ENCODE measurements around the gene RBBP8.
A peak's percentile ranks its signal among the peaks of the same experiment; 100 is the strongest.

DNA sequence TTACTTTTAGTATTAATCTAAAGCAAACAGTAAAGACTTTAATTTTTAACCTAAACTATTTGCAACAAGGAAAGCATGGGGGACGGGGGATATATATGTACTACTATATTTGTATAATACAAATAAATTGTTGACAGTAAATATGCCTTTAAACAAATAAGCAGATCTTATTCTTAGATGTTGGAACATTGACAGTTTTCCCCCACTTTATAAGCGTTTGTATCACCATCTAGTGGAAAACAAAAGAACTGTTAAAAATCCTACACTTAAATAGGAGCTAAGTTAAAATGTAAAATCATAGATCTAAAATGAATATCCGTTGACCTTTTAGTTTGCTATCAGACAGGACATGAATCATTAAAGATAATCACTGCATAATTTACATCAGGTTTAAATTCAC lies 50.0 kb downstream of the RBBP8 start:
- TF ChIP-seq CTCF (IDR thresholded peaks at IDR 0.05) (peak; percentile 48 to 81 (median 64)), POLR2A (IDR thresholded peaks at IDR 0.05) (no peak)

Data from adrenal gland (tissue), 5 donors.